ENCODE measurements around the gene FAM120C. TPM values are rescaled to one million over a fixed set of nuclear protein-coding genes. Genes with fewer than 3 reads are reported as not detected.

FAM120C gene
- total and polyA plus RNA-seq, 10 of the 15 experiments (the other 5 are each of a cell fraction or from before 2014, with no cell fraction given): 1.3 to 9.8 (median 4.9) TPM

DNA sequence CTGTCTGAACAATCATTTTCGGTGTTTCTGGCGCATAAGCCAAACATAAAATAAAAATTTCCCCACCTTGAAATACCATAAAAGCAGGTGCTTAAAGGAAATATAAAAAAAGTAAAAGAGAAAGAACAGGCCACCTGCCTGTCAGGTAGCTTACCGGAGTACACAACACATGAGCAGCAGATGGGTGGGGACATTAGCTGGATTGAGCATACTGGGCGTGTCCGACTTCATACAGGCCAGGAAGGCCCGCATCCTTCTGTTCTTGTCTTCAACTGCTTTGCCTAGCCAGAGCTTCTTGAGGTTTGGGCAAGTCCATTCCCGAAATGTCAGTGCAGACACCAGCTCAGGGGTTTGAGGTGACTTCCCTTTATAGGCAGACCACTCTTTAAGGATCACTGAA, 66.7 kb downstream of the FAM120C start:
- no peak for FAIRE-seq
- in situ Hi-C loops (cut with MboI): no loop called here
- no peak overlapping the region for H3K4me2 ChIP-seq (ENCODE audit: control insufficient read depth, insufficient read depth)
- no peaks in the 10 kb centered on the region for H3K79me2 ChIP-seq (ENCODE audit: control insufficient read depth, insufficient read depth, low read length)
- H3K9ac ChIP-seq (ENCODE audit: control insufficient read depth, insufficient read depth, low read length): no peak overlapping the region
- H3K27me3 ChIP-seq (replicated peaks in 1 of 2; ENCODE audit: control insufficient read depth in 2 of 2, insufficient read depth in 2 of 2, low read length in 1 of 2): no peaks in the 10 kb centered on the region
- ChIA-PET CTCF (interaction anchor here (0.6 kb wide), 1 partner anchor 855 kb away, joined by 3 read pairs; no protein-coding TSS in a partner anchor), RAD21 (ENCODE audit: unreplicated experiment) (no interaction called here), POLR2A (no interaction called here), SMC1A (ENCODE audit: uncharacterized antibody, unreplicated experiment) (no interaction called here)
- no peak overlapping the region for H3K4me3 ChIP-seq
- H4K20me1 ChIP-seq (ENCODE audit: control insufficient read depth, insufficient read depth): no peaks in the 10 kb centered on the region
- no peak overlapping the region for H3K27ac ChIP-seq (ENCODE audit: control insufficient read depth, insufficient read depth)
- no peaks in the 10 kb centered on the region for H3K36me3 ChIP-seq (ENCODE audit: control insufficient read depth in 2 of 2, insufficient read depth in 2 of 2, low read length in 1 of 2)
- DNase-seq (ENCODE audit: low read depth, low spot score): no peak
- H2AFZ ChIP-seq (ENCODE audit: control insufficient read depth, low read depth, low read length): no peak overlapping the region
- 60% methylated on average over 7 of the region's 7 CpGs for WGBS (ENCODE audit: insufficient coverage, insufficient replicate concordance, low lambda C conversion rate, missing lambda C conversion rate)
- no TSS peak for BruUV-seq (replicated peaks)
- H3K9me3 ChIP-seq (replicated peaks; ENCODE audit: control insufficient read depth, insufficient read depth, low read length): no peaks in the 10 kb centered on the region
- ATAC-seq: no peak
- TF ChIP-seq CEBPB (IDR thresholded peaks at IDR 0.05; ENCODE audit: borderline replicate concordance in 1 of 2, low read depth in 2 of 2, low read length in 2 of 2) (no peak), MEF2A (IDR thresholded peaks at IDR 0.05; ENCODE audit: insufficient read depth, low read depth, low read length) (no peak), HCFC1 (IDR thresholded peaks at IDR 0.05; ENCODE audit: low read length) (no peak), ATF7 (IDR thresholded peaks at IDR 0.05; ENCODE audit: low read depth) (no peak)
- intact Hi-C loops (cut with micrococcal nuclease; ENCODE audit: unreplicated experiment): no loop called here
- H3K4me1 ChIP-seq (ENCODE audit: control insufficient read depth, insufficient read depth, low read length): no peaks in the 10 kb centered on the region

DNA sequence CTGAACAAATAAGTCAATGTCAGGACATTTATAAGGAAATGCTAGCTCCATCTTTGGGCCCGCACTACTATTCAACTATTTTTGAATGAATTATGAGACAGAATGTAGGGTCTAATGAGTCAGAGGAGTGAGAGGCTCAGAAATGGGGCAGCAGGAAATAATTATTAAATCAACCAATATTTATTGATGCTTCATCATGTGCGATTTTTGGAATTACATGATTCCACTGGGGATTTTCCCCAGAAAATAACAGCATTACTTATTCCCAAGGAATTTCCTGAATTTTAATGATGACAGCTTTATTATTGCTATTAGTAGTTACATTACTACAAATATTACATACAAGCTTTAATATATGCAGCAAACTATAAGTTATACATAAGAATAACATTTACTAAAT, 89.5 kb downstream of the FAM120C start:
- intact Hi-C loops (cut with micrococcal nuclease; ENCODE audit: unreplicated experiment): no loop called here
- DNase-seq (ENCODE audit: low read depth, low spot score): no peak
- POLR2A ChIA-PET: interaction anchor here (0.6 kb wide), 1 partner anchor 70 kb away, joined by 3 read pairs; no protein-coding TSS in a partner anchor
- Histone ChIP-seq H2AFZ (ENCODE audit: control insufficient read depth, low read depth, low read length) (no peak overlapping the region), H3K27me3 (replicated peaks in 1 of 2; ENCODE audit: control insufficient read depth in 2 of 2, insufficient read depth in 2 of 2, low read length in 1 of 2) (no peaks in the 10 kb centered on the region), H3K4me1 (ENCODE audit: control insufficient read depth, insufficient read depth, low read length) (no peaks in the 10 kb centered on the region), H3K9ac (ENCODE audit: control insufficient read depth, insufficient read depth, low read length) (no peak overlapping the region), H3K9me3 (replicated peaks; ENCODE audit: control insufficient read depth, insufficient read depth, low read length) (no peaks in the 10 kb centered on the region), H3K79me2 (ENCODE audit: control insufficient read depth, insufficient read depth, low read length) (no peaks in the 10 kb centered on the region), H3K36me3 (ENCODE audit: control insufficient read depth in 2 of 2, insufficient read depth in 2 of 2, low read length in 1 of 2) (no peaks in the 10 kb centered on the region), H3K27ac (ENCODE audit: control insufficient read depth, insufficient read depth) (no peak overlapping the region), H3K4me3 (no peak overlapping the region), H3K4me2 (ENCODE audit: control insufficient read depth, insufficient read depth) (no peak overlapping the region), H4K20me1 (ENCODE audit: control insufficient read depth, insufficient read depth) (no peaks in the 10 kb centered on the region)
- in situ Hi-C loops (cut with MboI): no loop called here
- CTCF ChIA-PET: no interaction called here
- BruUV-seq (replicated peaks): no TSS peak
- SMC1A ChIA-PET (ENCODE audit: uncharacterized antibody, unreplicated experiment): no interaction called here
- FAIRE-seq: no peak
- ATAC-seq: no peak
- 75% methylated on average over 2 of the region's 2 CpGs for WGBS (ENCODE audit: insufficient coverage, insufficient replicate concordance, low lambda C conversion rate, missing lambda C conversion rate)
- RAD21 ChIA-PET (ENCODE audit: unreplicated experiment): no interaction called here
- TF ChIP-seq HDGF (IDR thresholded peaks at IDR 0.05): no peak
- no peak for TF ChIP-seq SMAD1 (IDR thresholded peaks at IDR 0.05; ENCODE audit: low read depth, partially characterized antibody)
- no peak for TF ChIP-seq EGR1 (IDR thresholded peaks at IDR 0.05; ENCODE audit: borderline replicate concordance in 1 of 2, low read depth in 2 of 2, low read length in 2 of 2)
- TF ChIP-seq BHLHE40 (IDR thresholded peaks at IDR 0.05; ENCODE audit: borderline replicate concordance in 1 of 2, low read depth in 2 of 2, low read length in 1 of 2): no peak
- no peak for TF ChIP-seq CBFB (IDR thresholded peaks at IDR 0.05; ENCODE audit: low read depth)
- TF ChIP-seq, protein P1, sequence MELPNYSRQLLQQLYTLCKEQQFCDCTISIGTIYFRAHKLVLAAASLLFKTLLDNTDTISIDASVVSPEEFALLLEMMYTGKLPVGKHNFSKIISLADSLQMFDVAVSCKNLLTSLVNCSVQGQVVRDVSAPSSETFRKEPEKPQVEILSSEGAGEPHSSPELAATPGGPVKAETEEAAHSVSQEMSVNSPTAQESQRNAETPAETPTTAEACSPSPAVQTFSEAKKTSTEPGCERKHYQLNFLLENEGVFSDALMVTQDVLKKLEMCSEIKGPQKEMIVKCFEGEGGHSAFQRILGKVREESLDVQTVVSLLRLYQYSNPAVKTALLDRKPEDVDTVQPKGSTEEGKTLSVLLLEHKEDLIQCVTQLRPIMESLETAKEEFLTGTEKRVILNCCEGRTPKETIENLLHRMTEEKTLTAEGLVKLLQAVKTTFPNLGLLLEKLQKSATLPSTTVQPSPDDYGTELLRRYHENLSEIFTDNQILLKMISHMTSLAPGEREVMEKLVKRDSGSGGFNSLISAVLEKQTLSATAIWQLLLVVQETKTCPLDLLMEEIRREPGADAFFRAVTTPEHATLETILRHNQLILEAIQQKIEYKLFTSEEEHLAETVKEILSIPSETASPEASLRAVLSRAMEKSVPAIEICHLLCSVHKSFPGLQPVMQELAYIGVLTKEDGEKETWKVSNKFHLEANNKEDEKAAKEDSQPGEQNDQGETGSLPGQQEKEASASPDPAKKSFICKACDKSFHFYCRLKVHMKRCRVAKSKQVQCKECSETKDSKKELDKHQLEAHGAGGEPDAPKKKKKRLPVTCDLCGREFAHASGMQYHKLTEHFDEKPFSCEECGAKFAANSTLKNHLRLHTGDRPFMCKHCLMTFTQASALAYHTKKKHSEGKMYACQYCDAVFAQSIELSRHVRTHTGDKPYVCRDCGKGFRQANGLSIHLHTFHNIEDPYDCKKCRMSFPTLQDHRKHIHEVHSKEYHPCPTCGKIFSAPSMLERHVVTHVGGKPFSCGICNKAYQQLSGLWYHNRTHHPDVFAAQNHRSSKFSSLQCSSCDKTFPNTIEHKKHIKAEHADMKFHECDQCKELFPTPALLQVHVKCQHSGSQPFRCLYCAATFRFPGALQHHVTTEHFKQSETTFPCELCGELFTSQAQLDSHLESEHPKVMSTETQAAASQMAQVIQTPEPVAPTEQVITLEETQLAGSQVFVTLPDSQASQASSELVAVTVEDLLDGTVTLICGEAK (IDR thresholded peaks at IDR 0.05; ENCODE audit: borderline replicate concordance): no peak
- TF ChIP-seq TCF7 (IDR thresholded peaks at IDR 0.05; ENCODE audit: borderline replicate concordance): no peak
- TF ChIP-seq ETV6 (conservative IDR thresholded peaks at IDR 0.05 in 1 of 2, IDR thresholded peaks at IDR 0.05 in 1 of 2; ENCODE audit: borderline replicate concordance in 1 of 2, low read depth in 1 of 2): no peak
- no peak for TF ChIP-seq MEF2A (IDR thresholded peaks at IDR 0.05; ENCODE audit: insufficient read depth, low read depth, low read length)

Data from GM12878 (cell line).